Tibial nerve (tissue), 4 donors: ENCODE results near the gene FBXO46. TPM values are rescaled to one million over a fixed set of nuclear protein-coding genes. Genes with fewer than 3 reads are reported as not detected.

Source experiments
- DNase-seq, 2 donors: peaks; one replicate each; pipeline ENCODE4 v3.0.0-alpha.2; 2019; ENCODE audit warnings: low spot score in 2 of 2
- H3K27ac ChIP-seq, 4 donors: fragments of 200-600 bp; sonication (generic) in 3 of 4; one replicate each; pipeline ENCODE4 v1.5.1; 2017 to 2019; ENCODE audit warnings: mild to moderate bottlenecking in 1 of 4
- H3K27me3 ChIP-seq, 2 donors: fragments of 200-600 bp; sonication (generic) in 1 of 2; one replicate each; pipeline versions ENCODE4 v1.5.1 to v1.6.0; 2017 to 2019
- H3K36me3 ChIP-seq, 3 donors: fragments of 200-600 bp; sonication (generic); one replicate each; pipeline ENCODE4 v1.5.1; 2018 to 2019
- H3K4me1 ChIP-seq, 4 donors: fragments of 200-600 bp; sonication (generic) in 3 of 4; one replicate each; pipeline ENCODE4 v1.5.1; 2017 to 2019
- H3K4me3 ChIP-seq, 4 donors: fragments of 200-600 bp; sonication (generic) in 3 of 4; one replicate each; pipeline ENCODE4 v1.5.1; 2017 to 2019; ENCODE audit warnings: mild to moderate bottlenecking in 1 of 4, moderate library complexity in 1 of 4
- H3K9me3 ChIP-seq, 4 donors: fragments of 200-600 bp; sonication (generic) in 3 of 4; one replicate each; pipeline ENCODE4 v1.5.1; 2017 to 2019
- EP300 ChIP-seq, 2 donors: sonication (generic); formaldehyde crosslinking; IDR thresholded peaks; one replicate each; pipeline ENCODE4 v1.6.1; 2017; ENCODE audit warnings: antibody characterized with exemption in 2 of 2, mild to moderate bottlenecking in 1 of 2
- POLR2A ChIP-seq, 2 donors: fragments of 450-650 bp; IDR thresholded peaks; one replicate each; pipeline ENCODE4 v1.6.1; 2017; ENCODE audit warnings: antibody characterized with exemption in 2 of 2, mild to moderate bottlenecking in 2 of 2, moderate library complexity in 2 of 2
- WGBS, 2 donors: methylation state at CpG; one replicate each; pipeline ENCODE4 v1.1.5; 2018; 5-methylcytosine and 5-hydroxymethylcytosine counted together
- total RNA-seq, 4 donors: library from RNA; depleted of rRNA; stranded (reverse); fragments of >200 nt; gene quantifications; one replicate each; pipeline ENCODE4 v1.1.0, GENCODE V29; 2016
- TF ChIP-seq, protein P1 (sequence below), 5 experiments: fragments of 200-600 bp in 3 of 5; fragments of 450-650 bp in 2 of 5; sonication (generic) in 3 of 5; IDR thresholded peaks; one replicate each; pipeline ENCODE4 v1.5.1; 2016 to 2019; ENCODE audit warnings: antibody characterized with exemption in 5 of 5, mild to moderate bottlenecking in 3 of 5, moderate library complexity in 2 of 5

Gene FBXO46
- total RNA-seq, 4 donors from 2014 or later, result 9.8 to 15.9 (median 13.7) TPM

DNA sequence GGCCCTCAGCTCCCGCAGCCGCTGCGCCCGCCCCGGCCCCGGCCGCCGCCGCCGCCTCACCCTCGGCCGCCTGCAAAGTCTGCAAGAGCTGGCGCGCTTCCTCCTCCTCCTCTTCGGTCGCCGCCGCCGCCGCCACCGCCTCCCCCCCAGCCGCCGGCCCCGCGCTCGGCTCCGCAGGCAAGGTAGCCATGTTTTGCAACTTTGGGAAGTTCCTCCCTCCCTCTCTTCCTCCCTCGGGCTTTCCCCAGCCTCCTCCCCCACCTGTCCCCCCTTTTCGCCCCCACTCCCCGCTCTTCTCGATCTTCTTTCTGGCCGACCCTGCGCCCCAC lies 37.9 kb upstream of the FBXO46 start:
- H3K4me1 ChIP-seq, result peaks cover 0 to 52% (median 38%) of the 10 kb centered on the region in 4 donors
- peak overlapping the region; percentile 54 to 91 (median 83) for H3K4me3 ChIP-seq
- H3K36me3 ChIP-seq, result peaks cover 0 to 27% (median 0%) of the 10 kb centered on the region in 3 donors
- TF ChIP-seq POLR2A (IDR thresholded peaks at IDR 0.05), result no peak
- TF ChIP-seq, protein P1, sequence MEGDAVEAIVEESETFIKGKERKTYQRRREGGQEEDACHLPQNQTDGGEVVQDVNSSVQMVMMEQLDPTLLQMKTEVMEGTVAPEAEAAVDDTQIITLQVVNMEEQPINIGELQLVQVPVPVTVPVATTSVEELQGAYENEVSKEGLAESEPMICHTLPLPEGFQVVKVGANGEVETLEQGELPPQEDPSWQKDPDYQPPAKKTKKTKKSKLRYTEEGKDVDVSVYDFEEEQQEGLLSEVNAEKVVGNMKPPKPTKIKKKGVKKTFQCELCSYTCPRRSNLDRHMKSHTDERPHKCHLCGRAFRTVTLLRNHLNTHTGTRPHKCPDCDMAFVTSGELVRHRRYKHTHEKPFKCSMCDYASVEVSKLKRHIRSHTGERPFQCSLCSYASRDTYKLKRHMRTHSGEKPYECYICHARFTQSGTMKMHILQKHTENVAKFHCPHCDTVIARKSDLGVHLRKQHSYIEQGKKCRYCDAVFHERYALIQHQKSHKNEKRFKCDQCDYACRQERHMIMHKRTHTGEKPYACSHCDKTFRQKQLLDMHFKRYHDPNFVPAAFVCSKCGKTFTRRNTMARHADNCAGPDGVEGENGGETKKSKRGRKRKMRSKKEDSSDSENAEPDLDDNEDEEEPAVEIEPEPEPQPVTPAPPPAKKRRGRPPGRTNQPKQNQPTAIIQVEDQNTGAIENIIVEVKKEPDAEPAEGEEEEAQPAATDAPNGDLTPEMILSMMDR (IDR thresholded peaks at IDR 0.05), result no peak
- TF ChIP-seq EP300 (IDR thresholded peaks at IDR 0.05), result no peak
- H3K27ac ChIP-seq, result peak overlapping the region; percentile 91 to 99 (median 96)
- no peaks in the 10 kb centered on the region for H3K27me3 ChIP-seq
- DNase-seq, result no peak
- no peaks in the 10 kb centered on the region for H3K9me3 ChIP-seq
- 0 to 2% methylated on average over 18 to 21 of the region's 33 CpGs for WGBS, 2 donors

DNA sequence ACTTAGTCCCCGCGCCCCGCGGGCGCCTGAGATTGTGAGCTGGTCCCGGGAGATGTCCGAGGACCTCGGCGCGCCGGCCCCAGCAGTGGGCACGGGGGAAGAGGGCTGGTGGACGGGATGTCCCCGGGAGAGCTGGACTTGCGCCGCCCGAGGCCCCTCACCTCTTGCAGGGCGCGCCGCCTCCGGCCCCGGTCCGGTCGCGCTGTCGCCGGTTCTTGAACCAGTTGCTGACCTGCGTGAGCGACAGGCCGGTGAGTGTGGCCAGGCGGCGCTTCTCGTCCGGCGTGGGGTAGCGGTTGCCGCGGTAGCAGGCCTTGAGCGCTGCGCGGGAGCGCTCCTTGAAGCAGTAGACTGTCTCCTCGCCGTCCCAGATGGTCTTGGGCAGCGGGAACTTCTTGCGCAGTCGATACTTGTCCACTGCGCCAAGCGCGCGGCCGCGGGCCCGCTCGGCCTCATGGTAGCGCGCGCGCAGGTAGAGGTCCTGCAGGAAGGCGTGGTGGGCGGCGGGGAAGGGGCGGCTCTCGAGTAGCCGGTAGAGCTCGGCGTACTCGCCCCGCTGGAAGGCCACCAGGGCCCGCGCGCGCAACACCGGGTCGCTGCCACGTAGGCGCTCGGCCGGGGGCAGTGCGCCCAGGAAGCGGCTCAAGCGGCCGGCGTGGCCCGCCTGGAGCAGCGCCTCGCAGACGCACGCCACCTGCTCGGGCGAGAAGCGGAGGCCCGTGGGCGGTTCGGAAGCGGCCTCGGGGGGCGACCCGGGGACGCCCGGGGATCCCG lies 37.4 kb upstream of the FBXO46 start:
- Histone ChIP-seq H3K9me3 (no peaks in the 10 kb centered on the region), H3K27ac (peak overlapping the region; percentile 91 to 99 (median 96)), H3K4me3 (peak overlapping the region; percentile 54 to 91 (median 83)), H3K4me1 (peaks cover 0 to 56% (median 38%) of the 10 kb centered on the region in 4 donors), H3K36me3 (peaks cover 0 to 26% (median 0%) of the 10 kb centered on the region in 3 donors), H3K27me3 (no peaks in the 10 kb centered on the region)
- TF ChIP-seq, protein P1 (IDR thresholded peaks at IDR 0.05), result peak in 2 of 5 experiments; percentile 12 to 21
- TF ChIP-seq POLR2A (IDR thresholded peaks at IDR 0.05), result no peak
- peak in 1 of 2 donors; percentile 17 for TF ChIP-seq EP300 (IDR thresholded peaks at IDR 0.05)
- WGBS, 2 donors, result 0 to 1% methylated on average over 11 to 54 of the region's 102 CpGs
- peak in 1 of 2 donors; percentile 53 for DNase-seq

DNA sequence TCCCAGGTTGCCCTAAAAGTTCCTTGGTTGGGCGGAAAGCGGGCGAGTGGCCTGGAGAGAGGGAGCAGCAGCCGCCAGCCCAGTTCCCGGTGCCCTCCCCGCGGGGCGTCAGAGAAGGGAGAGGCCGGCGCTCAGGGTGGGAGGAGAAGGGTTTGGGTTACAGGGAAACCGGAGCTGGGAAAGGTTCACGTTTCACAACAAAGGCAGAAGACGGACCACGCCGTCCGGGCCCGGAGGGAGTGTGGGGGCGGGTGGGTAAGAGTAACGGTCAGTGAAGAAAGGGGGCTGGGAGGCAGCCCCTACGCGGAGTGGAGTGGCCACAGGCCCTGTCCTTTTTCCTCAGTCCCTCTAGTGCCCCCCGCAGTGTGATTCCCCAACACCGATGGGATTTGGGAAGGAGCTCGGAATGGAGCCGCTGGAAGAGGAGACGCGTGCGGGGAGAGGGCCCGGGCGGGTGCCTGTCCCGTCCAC lies 36.7 kb upstream of the FBXO46 start:
- WGBS, 2 donors, result 13 to 15% methylated on average over 30 to 31 of the region's 31 CpGs
- Histone ChIP-seq H3K36me3 (peaks cover 0 to 20% (median 0%) of the 10 kb centered on the region in 3 donors), H3K27me3 (no peaks in the 10 kb centered on the region), H3K9me3 (no peaks in the 10 kb centered on the region), H3K4me3 (peak overlapping the region; percentile 54 to 91 (median 83)), H3K4me1 (peaks cover 0 to 56% (median 38%) of the 10 kb centered on the region in 4 donors), H3K27ac (peak overlapping the region; percentile 91 to 99 (median 96))
- peak; percentile 50 to 84 for TF ChIP-seq POLR2A (IDR thresholded peaks at IDR 0.05)
- TF ChIP-seq EP300 (IDR thresholded peaks at IDR 0.05), result peak; percentile 15 to 94
- TF ChIP-seq, protein P1 (IDR thresholded peaks at IDR 0.05), result peak in 1 of 5 experiments; percentile 9
- DNase-seq, result peak; percentile 81 to 82

DNA sequence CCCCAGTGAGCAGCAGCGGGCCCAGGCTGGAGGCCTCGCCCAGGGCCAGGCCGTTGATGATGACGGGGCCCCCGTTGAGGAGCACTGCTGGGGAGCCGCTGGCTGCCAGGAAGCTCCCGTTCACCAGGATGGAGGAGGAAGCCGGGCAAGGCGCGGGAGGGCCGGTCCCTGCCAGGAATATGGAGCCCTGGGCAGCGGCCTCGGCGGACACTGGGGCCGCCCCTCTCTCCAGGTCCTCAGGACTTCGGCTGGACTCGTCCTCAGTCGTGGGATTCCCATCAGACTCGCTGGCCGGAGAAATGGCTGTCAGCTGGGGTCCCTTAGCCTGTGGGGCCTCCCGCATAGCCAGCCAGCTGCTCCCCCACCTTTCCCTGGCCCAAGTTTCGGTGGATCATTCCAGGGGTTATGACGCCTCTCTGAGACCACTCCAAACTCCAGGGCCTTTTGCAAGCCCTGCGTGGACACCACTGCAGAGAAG lies 36.2 kb upstream of the FBXO46 start:
- no peak for TF ChIP-seq POLR2A (IDR thresholded peaks at IDR 0.05)
- TF ChIP-seq EP300 (IDR thresholded peaks at IDR 0.05), result no peak
- TF ChIP-seq, protein P1 (IDR thresholded peaks at IDR 0.05), result no peak
- Histone ChIP-seq H3K27ac (peak overlapping the region; percentile 91 to 99 (median 96)), H3K36me3 (peaks cover 0 to 17% (median 0%) of the 10 kb centered on the region in 3 donors), H3K4me1 (peaks cover 0 to 56% (median 38%) of the 10 kb centered on the region in 4 donors), H3K4me3 (peak overlapping the region; percentile 54 to 91 (median 83)), H3K9me3 (no peaks in the 10 kb centered on the region), H3K27me3 (no peaks in the 10 kb centered on the region)
- WGBS, 2 donors, result 5 to 17% methylated on average over 3 to 6 of the region's 24 CpGs
- DNase-seq, result no peak
